HEK293 (cell line): ENCODE measurements around the gene ABCG4.
A peak's percentile ranks its signal among the peaks of the same experiment; 100 is the strongest.

Experiments
- CTCF ChIA-PET: fragments of 350-600 bp; formaldehyde crosslinking; extraction: SDS; loops from one replicate; lab custom pipeline; 2021; ENCODE audit warnings: antibody characterized with exemption; lab: Yijun Ruan, JAX
- POLR2A ChIA-PET: fragments of 300-600 bp; formaldehyde crosslinking; extraction: SDS; loops from one replicate; lab custom pipeline; 2020; ENCODE audit warnings: antibody characterized with exemption, inconsistent platforms; lab: Yijun Ruan, JAX
- H3K27ac ChIP-seq: fragments of 200-500 bp; sonication (Bioruptor generic); 2 replicates; pipeline ENCODE4 v1.5.1; 2014; ENCODE audit warnings: low read depth, low read length, control low read depth, inconsistent platforms; ENCODE audit errors: extremely low read depth
- H3K36me3 ChIP-seq, 2 experiments: fragments of 200-500 bp in 1 of 2; sonication (Bioruptor generic) in 1 of 2; 1 replicate in 1 of 2; 2 replicates in 1 of 2; pipeline ENCODE4 v1.5.1; 2014 to 2017; ENCODE audit warnings: inconsistent platforms in 2 of 2, low read length in 2 of 2; ENCODE audit not compliant: control insufficient read depth in 2 of 2, insufficient read depth in 1 of 2
- H3K4me1 ChIP-seq: fragments of 200-500 bp; sonication (Bioruptor generic); 2 replicates; pipeline ENCODE4 v1.5.1; 2014; ENCODE audit warnings: mild to moderate bottlenecking, low read length, inconsistent platforms; ENCODE audit not compliant: control insufficient read depth, insufficient read depth
- H3K4me3 ChIP-seq: 2 replicates; pipeline ENCODE4 v1.5.1; 2011; ENCODE audit warnings: low read depth, mild to moderate bottlenecking, control low read depth, low read length, moderate library complexity
- H3K9me3 ChIP-seq: fragments of 200-500 bp; sonication (Bioruptor generic); 2 replicates; pipeline ENCODE4 v1.5.1; 2014; ENCODE audit warnings: low read depth, low read length, inconsistent platforms; ENCODE audit not compliant: control insufficient read depth, insufficient read depth
- AEBP2 ChIP-seq: fragments of 450-650 bp; formaldehyde crosslinking; IDR thresholded peaks from 2 replicates; pipeline ENCODE4 v1.5.1; 2016; ENCODE audit warnings: missing biosample characterization, missing genetic modification characterization, borderline replicate concordance
- HIC1 ChIP-seq: fragments of 450-650 bp; formaldehyde crosslinking; IDR thresholded peaks from 2 replicates; pipeline ENCODE4 v1.5.1; 2016; ENCODE audit warnings: missing biosample characterization, missing genetic modification characterization
- IKZF3 ChIP-seq: fragments of 450-650 bp; IDR thresholded peaks from 2 replicates; pipeline ENCODE4 v1.5.0; 2018; ENCODE audit warnings: missing biosample characterization, mild to moderate bottlenecking, missing genetic modification characterization, moderate library complexity
- KLF10 ChIP-seq: fragments of 450-650 bp; IDR thresholded peaks from 2 replicates; pipeline ENCODE4 v1.5.1; 2018; ENCODE audit warnings: missing biosample characterization, mild to moderate bottlenecking, missing genetic modification characterization
- KLF8 ChIP-seq: fragments of 450-650 bp; formaldehyde crosslinking; IDR thresholded peaks from 2 replicates; pipeline ENCODE4 v1.5.1; 2016; ENCODE audit warnings: missing biosample characterization, missing genetic modification characterization
- MEIS1 ChIP-seq: sonication (generic); formaldehyde crosslinking; IDR thresholded peaks from 2 replicates; pipeline ENCODE4 v1.8.1; 2022; ENCODE audit warnings: missing genetic modification reagents, mild to moderate bottlenecking, borderline replicate concordance
- MYNN ChIP-seq: fragments of 450-650 bp; formaldehyde crosslinking; IDR thresholded peaks from 2 replicates; pipeline ENCODE4 v1.5.1; 2016; ENCODE audit warnings: missing biosample characterization, missing genetic modification characterization, borderline replicate concordance
- REPIN1 ChIP-seq: fragments of 450-650 bp; formaldehyde crosslinking; IDR thresholded peaks from 2 replicates; pipeline ENCODE4 v1.5.1; 2017; ENCODE audit warnings: missing biosample characterization, missing genetic modification characterization, low read depth
- ZBTB20 ChIP-seq: fragments of 450-650 bp; formaldehyde crosslinking; IDR thresholded peaks from 2 replicates; pipeline ENCODE4 v1.5.1; 2016; ENCODE audit warnings: missing biosample characterization, missing genetic modification characterization
- ZNF10 ChIP-seq: fragments of 450-650 bp; formaldehyde crosslinking; IDR thresholded peaks from 2 replicates; pipeline ENCODE4 v1.5.1; 2017; ENCODE audit warnings: missing biosample characterization, missing genetic modification characterization
- ZNF221 ChIP-seq: fragments of 450-650 bp; formaldehyde crosslinking; IDR thresholded peaks from 2 replicates; pipeline ENCODE4 v1.5.1; 2017; ENCODE audit warnings: missing biosample characterization, missing genetic modification characterization, borderline replicate concordance
- ZNF24 ChIP-seq: fragments of 450-650 bp; formaldehyde crosslinking; IDR thresholded peaks from 2 replicates; pipeline ENCODE4 v1.5.1; 2016; ENCODE audit warnings: missing biosample characterization, missing genetic modification characterization
- ZNF341 ChIP-seq: fragments of 450-650 bp; formaldehyde crosslinking; IDR thresholded peaks from 2 replicates; pipeline ENCODE4; 2016; ENCODE audit warnings: low read depth, missing biosample characterization, missing genetic modification characterization
- ZNF391 ChIP-seq: fragments of 450-650 bp; formaldehyde crosslinking; IDR thresholded peaks from 2 replicates; pipeline ENCODE4 v1.5.1; 2016; ENCODE audit warnings: low read depth, missing biosample characterization, missing genetic modification characterization, borderline replicate concordance
- ZNF596 ChIP-seq: fragments of 450-650 bp; IDR thresholded peaks from 2 replicates; pipeline ENCODE4 v1.5.0; 2018; ENCODE audit warnings: missing biosample characterization, mild to moderate bottlenecking, missing genetic modification characterization, moderate library complexity
- ZSCAN30 ChIP-seq: fragments of 450-650 bp; IDR thresholded peaks from 2 replicates; pipeline ENCODE4 v1.5.1; 2018; ENCODE audit warnings: missing biosample characterization, mild to moderate bottlenecking, missing genetic modification characterization, moderate library complexity
- TF ChIP-seq, protein P1 (sequence below): fragments of 450-650 bp; formaldehyde crosslinking; IDR thresholded peaks from 2 replicates; pipeline ENCODE4 v1.5.1; 2017; ENCODE audit warnings: missing biosample characterization, mild to moderate bottlenecking, missing genetic modification characterization, moderate library complexity
- TF ChIP-seq, protein P2 (sequence below): fragments of 450-650 bp; IDR thresholded peaks from 2 replicates; pipeline ENCODE4 v1.5.1; 2018; ENCODE audit warnings: missing biosample characterization, mild to moderate bottlenecking, missing genetic modification characterization
- TF ChIP-seq, protein P3 (sequence below): fragments of 450-650 bp; formaldehyde crosslinking; optimal IDR thresholded peaks from 2 replicates; pipeline ENCODE3; 2016; ENCODE audit warnings: missing biosample characterization, mild to moderate bottlenecking, missing genetic modification characterization

Gene ABCG4

DNA sequence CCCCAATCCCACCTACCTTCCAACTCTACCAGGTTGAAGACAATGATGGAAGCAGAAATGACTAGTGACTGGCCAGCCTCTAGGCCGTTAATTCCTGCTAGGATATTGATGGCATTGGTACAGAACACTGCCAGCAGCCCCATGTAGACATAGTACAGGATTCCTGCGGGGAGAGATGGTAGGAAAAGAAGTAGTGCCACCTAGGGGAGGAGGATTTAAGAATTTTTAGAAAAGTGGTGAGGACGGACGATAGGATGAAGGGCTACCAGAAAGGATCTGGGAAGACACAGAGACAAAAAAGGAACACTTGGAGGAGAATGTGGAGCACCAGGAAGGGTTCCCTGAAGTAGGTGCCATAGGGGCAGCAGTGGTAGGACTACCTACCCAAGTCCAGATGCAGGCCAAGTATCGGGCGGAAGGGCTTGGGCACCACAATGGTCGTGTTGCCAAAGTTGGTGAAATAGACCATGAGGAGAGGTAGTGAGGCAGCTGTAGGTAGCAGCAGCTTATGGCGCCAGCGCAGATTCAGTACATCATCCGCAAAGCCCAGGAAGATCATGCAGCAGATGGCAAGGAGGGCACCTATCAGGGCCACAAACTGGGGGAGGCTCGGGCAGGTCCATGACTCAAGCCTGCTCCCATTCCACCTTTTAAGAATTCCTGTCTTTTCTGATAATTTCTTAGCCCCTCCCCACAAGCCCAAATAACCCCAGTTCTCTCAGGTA lies 48.4 kb upstream of the ABCG4 start (continued):
- TF ChIP-seq IKZF3 (tag by site-specific recombination): peak; percentile 43; the same call in 1 of the 2 replicates
- no peak for TF ChIP-seq ZNF221
- no peak for TF ChIP-seq REPIN1

- Histone ChIP-seq H3K36me3 (peaks cover 0 to 29% of the 10 kb centered on the region in 2 experiments; a peak in 1 of 3 replicates), H3K9me3 (no peaks in the 10 kb centered on the region), H3K4me1 (no peaks in the 10 kb centered on the region), H3K4me3 (peak overlapping the region; percentile 63), H3K27ac (peak overlapping the region; percentile 53)
- ChIA-PET CTCF (interaction anchor here (0.8 to 2.3 kb wide), 9 partner anchors 22 to 412 kb away, joined by 3 to 7 read pairs (median 4); partner anchors contain the start of genes RPS25 and VPS11), POLR2A (interaction anchor here (0.6 to 1.8 kb wide), 17 partner anchors 7 to 509 kb away, joined by 3 to 22 read pairs (median 5); partner anchors contain the start of genes HINFP, HMBS, HYOU1 and MCAM)
- TF ChIP-seq ZNF341 (peak; percentile 11; the same call in 1 of the 2 replicates), ZBTB20 (peak; percentile 62; the same call in 1 of the 2 replicates), ZSCAN30 (tag by site-specific recombination) (0 out of 2 replicates have a peak, but pooled peaks have one; percentile 38), AEBP2 (no peak), ZNF221 (no peak), HIC1 (tag by site-specific recombination) (no peak), ZNF391 (no peak), ZNF10 (tag by site-specific recombination) (no peak), MYNN (tag by site-specific recombination) (no peak), ZNF596 (no peak), KLF10 (tag by site-specific recombination) (no peak), ZNF24 (tag by site-specific recombination) (no peak), MEIS1 (CRISPR knock-in tag) (no peak), KLF8 (tag by site-specific recombination) (no peak)
- TF ChIP-seq, protein P1, sequence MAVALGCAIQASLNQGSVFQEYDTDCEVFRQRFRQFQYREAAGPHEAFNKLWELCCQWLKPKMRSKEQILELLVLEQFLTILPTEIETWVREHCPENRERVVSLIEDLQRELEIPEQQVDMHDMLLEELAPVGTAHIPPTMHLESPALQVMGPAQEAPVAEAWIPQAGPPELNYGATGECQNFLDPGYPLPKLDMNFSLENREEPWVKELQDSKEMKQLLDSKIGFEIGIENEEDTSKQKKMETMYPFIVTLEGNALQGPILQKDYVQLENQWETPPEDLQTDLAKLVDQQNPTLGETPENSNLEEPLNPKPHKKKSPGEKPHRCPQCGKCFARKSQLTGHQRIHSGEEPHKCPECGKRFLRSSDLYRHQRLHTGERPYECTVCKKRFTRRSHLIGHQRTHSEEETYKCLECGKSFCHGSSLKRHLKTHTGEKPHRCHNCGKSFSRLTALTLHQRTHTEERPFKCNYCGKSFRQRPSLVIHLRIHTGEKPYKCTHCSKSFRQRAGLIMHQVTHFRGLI (tag by site-specific recombination): no peak
- TF ChIP-seq, protein P2, sequence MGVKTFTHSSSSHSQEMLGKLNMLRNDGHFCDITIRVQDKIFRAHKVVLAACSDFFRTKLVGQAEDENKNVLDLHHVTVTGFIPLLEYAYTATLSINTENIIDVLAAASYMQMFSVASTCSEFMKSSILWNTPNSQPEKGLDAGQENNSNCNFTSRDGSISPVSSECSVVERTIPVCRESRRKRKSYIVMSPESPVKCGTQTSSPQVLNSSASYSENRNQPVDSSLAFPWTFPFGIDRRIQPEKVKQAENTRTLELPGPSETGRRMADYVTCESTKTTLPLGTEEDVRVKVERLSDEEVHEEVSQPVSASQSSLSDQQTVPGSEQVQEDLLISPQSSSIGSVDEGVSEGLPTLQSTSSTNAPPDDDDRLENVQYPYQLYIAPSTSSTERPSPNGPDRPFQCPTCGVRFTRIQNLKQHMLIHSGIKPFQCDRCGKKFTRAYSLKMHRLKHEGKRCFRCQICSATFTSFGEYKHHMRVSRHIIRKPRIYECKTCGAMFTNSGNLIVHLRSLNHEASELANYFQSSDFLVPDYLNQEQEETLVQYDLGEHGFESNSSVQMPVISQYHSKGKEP (tag by site-specific recombination): no peak
- TF ChIP-seq, protein P3, sequence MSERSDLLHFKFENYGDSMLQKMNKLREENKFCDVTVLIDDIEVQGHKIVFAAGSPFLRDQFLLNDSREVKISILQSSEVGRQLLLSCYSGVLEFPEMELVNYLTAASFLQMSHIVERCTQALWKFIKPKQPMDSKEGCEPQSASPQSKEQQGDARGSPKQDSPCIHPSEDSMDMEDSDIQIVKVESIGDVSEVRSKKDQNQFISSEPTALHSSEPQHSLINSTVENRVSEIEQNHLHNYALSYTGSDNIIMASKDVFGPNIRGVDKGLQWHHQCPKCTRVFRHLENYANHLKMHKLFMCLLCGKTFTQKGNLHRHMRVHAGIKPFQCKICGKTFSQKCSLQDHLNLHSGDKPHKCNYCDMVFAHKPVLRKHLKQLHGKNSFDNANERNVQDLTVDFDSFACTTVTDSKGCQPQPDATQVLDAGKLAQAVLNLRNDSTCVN (tag by site-specific recombination): no peak
These were observed 47.7 kb upstream of the ABCG4 start for GRCh38 chr11:119100994-119101758.
